ENCODE results near the gene PEMT.

Gene PEMT

DNA sequence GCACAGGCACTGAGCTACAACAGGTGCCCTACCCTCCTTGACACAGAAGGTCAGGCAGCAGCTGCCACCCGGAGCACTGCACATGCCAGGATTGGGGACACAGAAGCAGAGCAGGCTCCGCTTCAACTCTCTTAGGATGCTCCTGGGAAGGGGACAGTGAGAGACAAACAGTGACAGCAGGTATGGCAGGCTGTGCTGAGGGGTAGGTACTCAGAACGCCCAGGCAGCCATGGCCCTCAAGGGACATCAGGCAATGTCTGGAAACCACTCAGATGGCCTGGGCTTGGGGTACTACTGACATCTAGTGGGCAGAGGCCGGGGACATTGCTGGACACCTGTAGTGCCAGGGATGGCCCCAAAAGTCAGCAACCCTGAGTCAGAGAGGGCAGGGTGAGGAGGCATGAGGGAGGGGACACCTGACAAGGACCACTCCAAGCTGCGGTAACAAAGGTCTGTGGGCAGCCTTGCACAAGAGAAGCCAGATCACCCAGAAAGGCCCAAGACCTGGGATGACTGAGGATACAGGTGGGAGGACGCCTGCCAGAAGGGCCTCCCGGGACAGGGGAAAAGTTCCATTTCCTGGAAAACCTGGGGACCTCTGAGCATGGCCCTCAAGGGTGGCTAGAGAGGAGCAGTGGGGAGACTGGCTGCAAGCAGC, 21.2 kb downstream of the PEMT start:
- Histone ChIP-seq H3K27me3 (ENCODE audit: insufficient read depth, poor library complexity, severe bottlenecking) (no peaks in the 10 kb centered on the region), H3K4me3 (replicated peaks; ENCODE audit: insufficient read depth, low read length) (no peak overlapping the region), H3K27ac (replicated peaks) (no peak overlapping the region)
- peak in 1 of 2 experiments; percentile 5 for DNase-seq (ENCODE audit: low read depth in 1 of 2, low spot score in 1 of 2)
- TF ChIP-seq, protein P1, sequence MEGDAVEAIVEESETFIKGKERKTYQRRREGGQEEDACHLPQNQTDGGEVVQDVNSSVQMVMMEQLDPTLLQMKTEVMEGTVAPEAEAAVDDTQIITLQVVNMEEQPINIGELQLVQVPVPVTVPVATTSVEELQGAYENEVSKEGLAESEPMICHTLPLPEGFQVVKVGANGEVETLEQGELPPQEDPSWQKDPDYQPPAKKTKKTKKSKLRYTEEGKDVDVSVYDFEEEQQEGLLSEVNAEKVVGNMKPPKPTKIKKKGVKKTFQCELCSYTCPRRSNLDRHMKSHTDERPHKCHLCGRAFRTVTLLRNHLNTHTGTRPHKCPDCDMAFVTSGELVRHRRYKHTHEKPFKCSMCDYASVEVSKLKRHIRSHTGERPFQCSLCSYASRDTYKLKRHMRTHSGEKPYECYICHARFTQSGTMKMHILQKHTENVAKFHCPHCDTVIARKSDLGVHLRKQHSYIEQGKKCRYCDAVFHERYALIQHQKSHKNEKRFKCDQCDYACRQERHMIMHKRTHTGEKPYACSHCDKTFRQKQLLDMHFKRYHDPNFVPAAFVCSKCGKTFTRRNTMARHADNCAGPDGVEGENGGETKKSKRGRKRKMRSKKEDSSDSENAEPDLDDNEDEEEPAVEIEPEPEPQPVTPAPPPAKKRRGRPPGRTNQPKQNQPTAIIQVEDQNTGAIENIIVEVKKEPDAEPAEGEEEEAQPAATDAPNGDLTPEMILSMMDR (IDR thresholded peaks at IDR 0.05; ENCODE audit: insufficient read depth, low read length) = no peak
- no peak for TF ChIP-seq SPI1 (IDR thresholded peaks at IDR 0.05; ENCODE audit: borderline replicate concordance, low read depth)
- TF ChIP-seq, protein P2, sequence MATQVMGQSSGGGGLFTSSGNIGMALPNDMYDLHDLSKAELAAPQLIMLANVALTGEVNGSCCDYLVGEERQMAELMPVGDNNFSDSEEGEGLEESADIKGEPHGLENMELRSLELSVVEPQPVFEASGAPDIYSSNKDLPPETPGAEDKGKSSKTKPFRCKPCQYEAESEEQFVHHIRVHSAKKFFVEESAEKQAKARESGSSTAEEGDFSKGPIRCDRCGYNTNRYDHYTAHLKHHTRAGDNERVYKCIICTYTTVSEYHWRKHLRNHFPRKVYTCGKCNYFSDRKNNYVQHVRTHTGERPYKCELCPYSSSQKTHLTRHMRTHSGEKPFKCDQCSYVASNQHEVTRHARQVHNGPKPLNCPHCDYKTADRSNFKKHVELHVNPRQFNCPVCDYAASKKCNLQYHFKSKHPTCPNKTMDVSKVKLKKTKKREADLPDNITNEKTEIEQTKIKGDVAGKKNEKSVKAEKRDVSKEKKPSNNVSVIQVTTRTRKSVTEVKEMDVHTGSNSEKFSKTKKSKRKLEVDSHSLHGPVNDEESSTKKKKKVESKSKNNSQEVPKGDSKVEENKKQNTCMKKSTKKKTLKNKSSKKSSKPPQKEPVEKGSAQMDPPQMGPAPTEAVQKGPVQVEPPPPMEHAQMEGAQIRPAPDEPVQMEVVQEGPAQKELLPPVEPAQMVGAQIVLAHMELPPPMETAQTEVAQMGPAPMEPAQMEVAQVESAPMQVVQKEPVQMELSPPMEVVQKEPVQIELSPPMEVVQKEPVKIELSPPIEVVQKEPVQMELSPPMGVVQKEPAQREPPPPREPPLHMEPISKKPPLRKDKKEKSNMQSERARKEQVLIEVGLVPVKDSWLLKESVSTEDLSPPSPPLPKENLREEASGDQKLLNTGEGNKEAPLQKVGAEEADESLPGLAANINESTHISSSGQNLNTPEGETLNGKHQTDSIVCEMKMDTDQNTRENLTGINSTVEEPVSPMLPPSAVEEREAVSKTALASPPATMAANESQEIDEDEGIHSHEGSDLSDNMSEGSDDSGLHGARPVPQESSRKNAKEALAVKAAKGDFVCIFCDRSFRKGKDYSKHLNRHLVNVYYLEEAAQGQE (IDR thresholded peaks at IDR 0.05; ENCODE audit: insufficient replicate concordance, low read depth) = no peak
- no peak for TF ChIP-seq POLR2AphosphoS5 (IDR thresholded peaks at IDR 0.05; ENCODE audit: low read depth)

GRCh38 chr17:17569691-17570090, 21.8 kb downstream of the PEMT start:
- H3K4me3 ChIP-seq (replicated peaks; ENCODE audit: insufficient read depth, low read length) = no peak overlapping the region
- DNase-seq (ENCODE audit: low read depth in 1 of 2, low spot score in 1 of 2) = no peak
- H3K27ac ChIP-seq (replicated peaks) = no peak overlapping the region

GRCh38 chr17:17568772-17569195, 22.7 kb downstream of the PEMT start:
- Histone ChIP-seq H3K4me3 (replicated peaks; ENCODE audit: insufficient read depth, low read length) (no peak overlapping the region), H3K27ac (replicated peaks) (no peak overlapping the region), H3K27me3 (ENCODE audit: insufficient read depth, poor library complexity, severe bottlenecking) (no peaks in the 10 kb centered on the region)
- DNase-seq (ENCODE audit: low read depth in 1 of 2, low spot score in 1 of 2) = peak in 1 of 2 experiments; percentile 52
- TF ChIP-seq, protein P1 (IDR thresholded peaks at IDR 0.05; ENCODE audit: insufficient read depth, low read length) = peak; percentile 61
- TF ChIP-seq, protein P2 (IDR thresholded peaks at IDR 0.05; ENCODE audit: insufficient replicate concordance, low read depth) = no peak
- TF ChIP-seq SPI1 (IDR thresholded peaks at IDR 0.05; ENCODE audit: borderline replicate concordance, low read depth) (no peak), POLR2AphosphoS5 (IDR thresholded peaks at IDR 0.05; ENCODE audit: low read depth) (no peak)

More at GRCh38 chr17:17569691-17570090, 21.8 kb downstream of the PEMT start:
- TF ChIP-seq POLR2AphosphoS5 (IDR thresholded peaks at IDR 0.05; ENCODE audit: low read depth) (no peak), SPI1 (IDR thresholded peaks at IDR 0.05; ENCODE audit: borderline replicate concordance, low read depth) (no peak), GABPA (IDR thresholded peaks at IDR 0.05; ENCODE audit: low read depth) (no peak)
- TF ChIP-seq, protein P1 (IDR thresholded peaks at IDR 0.05; ENCODE audit: insufficient read depth, low read length) = no peak
- TF ChIP-seq, protein P2 (IDR thresholded peaks at IDR 0.05; ENCODE audit: insufficient replicate concordance, low read depth) = no peak
- no peaks in the 10 kb centered on the region for H3K27me3 ChIP-seq (ENCODE audit: insufficient read depth, poor library complexity, severe bottlenecking)
